Keratinocyte (primary cell): Measurements from ENCODE around the gene ATXN7.
A peak's percentile ranks its signal among the peaks of the same experiment; 100 is the strongest.

Source experiments
- EZH2 ChIP-seq: IDR thresholded peaks from one replicate; pipeline ENCODE4 v1.6.1; 2012; ENCODE audit warnings: inconsistent platforms, mild to moderate bottlenecking, low read length, moderate library complexity
- TF ChIP-seq, protein P1 (sequence below), 3 experiments: IDR thresholded peaks in 1 of 3; conservative IDR thresholded peaks in 1 of 3; optimal IDR thresholded peaks in 1 of 3; 2 replicates in 2 of 3; 3 replicates in 1 of 3; pipeline versions ENCODE3 to v1.5.1; 2011; ENCODE audit warnings: low read length in 3 of 3, mild to moderate bottlenecking in 3 of 3, moderate library complexity in 2 of 3, control low read depth in 1 of 3, inconsistent platforms in 1 of 3; ENCODE audit not compliant: insufficient read depth in 2 of 3; ENCODE audit errors: extremely low read depth in 1 of 3

DNA sequence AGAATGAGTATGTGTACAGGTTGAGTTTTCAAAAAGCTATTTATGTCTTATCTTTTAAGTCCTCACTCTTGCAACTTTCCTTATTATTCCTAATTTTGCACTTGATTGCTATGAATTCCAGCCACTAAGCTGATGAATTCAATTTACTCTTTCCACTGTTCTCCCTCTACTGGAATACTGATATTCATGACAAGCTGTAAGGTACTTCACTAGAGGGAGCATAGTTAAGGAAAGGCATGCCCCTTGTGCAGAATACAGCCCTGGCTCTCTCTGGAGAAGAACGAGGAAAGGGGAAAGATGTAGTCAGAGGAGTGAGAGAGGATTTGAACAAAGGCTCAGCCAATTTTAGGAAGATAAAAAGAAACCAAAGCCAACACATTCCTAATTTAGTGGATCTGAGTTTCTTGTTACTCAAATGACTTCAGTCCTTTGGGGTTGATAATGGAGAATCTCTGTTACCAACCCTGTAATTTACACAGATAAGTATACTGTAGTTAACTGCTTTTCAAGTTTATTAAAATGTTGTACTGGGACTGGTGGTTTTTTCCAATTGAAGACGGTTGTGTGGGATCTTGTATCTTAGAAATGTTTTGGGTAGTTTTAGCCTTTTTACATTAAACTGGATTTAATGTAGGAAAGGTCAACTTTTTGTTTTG is 44.5 kb downstream of the ATXN7 start:
- TF ChIP-seq, protein P1, sequence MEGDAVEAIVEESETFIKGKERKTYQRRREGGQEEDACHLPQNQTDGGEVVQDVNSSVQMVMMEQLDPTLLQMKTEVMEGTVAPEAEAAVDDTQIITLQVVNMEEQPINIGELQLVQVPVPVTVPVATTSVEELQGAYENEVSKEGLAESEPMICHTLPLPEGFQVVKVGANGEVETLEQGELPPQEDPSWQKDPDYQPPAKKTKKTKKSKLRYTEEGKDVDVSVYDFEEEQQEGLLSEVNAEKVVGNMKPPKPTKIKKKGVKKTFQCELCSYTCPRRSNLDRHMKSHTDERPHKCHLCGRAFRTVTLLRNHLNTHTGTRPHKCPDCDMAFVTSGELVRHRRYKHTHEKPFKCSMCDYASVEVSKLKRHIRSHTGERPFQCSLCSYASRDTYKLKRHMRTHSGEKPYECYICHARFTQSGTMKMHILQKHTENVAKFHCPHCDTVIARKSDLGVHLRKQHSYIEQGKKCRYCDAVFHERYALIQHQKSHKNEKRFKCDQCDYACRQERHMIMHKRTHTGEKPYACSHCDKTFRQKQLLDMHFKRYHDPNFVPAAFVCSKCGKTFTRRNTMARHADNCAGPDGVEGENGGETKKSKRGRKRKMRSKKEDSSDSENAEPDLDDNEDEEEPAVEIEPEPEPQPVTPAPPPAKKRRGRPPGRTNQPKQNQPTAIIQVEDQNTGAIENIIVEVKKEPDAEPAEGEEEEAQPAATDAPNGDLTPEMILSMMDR (optimal IDR thresholded peaks at IDR 0.05 in 1 of 3, IDR thresholded peaks at IDR 0.05 in 1 of 3, conservative IDR thresholded peaks at IDR 0.05 in 1 of 3; ENCODE audit: extremely low read depth in 1 of 3, insufficient read depth in 2 of 3, low read length in 3 of 3): peak in 1 of 3 experiments; percentile 6
- TF ChIP-seq EZH2: no peak
